Uterus (tissue), 2 donors: ENCODE data around the gene OR2K2.

Experiments
- CTCF ChIP-seq, 4 experiments: fragments of 200-600 bp in 2 of 4; fragments of 450-650 bp in 2 of 4; sonication (generic) in 2 of 4; IDR thresholded peaks; one replicate each; pipeline ENCODE4 v1.5.1; 2016 to 2019; ENCODE audit warnings: antibody characterized with exemption in 4 of 4, mild to moderate bottlenecking in 2 of 4, moderate library complexity in 1 of 4
- POLR2A ChIP-seq, 2 donors: fragments of 450-650 bp; IDR thresholded peaks; one replicate each; pipeline ENCODE4 v1.6.1; 2016; ENCODE audit warnings: antibody characterized with exemption in 2 of 2, mild to moderate bottlenecking in 1 of 2, moderate library complexity in 1 of 2

- TF ChIP-seq POLR2A (IDR thresholded peaks at IDR 0.05) = no peak
- no peak for TF ChIP-seq CTCF (IDR thresholded peaks at IDR 0.05)
Measured at GRCh38 chr9:111360881-111361280, 30.9 kb upstream of the OR2K2 start.
